Raji (cell line): ENCODE results near the gene CFAP221.

Experiments used
- POLR2A ChIP-seq: IDR thresholded peaks from 2 replicates; pipeline ENCODE4 v1.6.1; 2011; ENCODE audit warnings: low read depth, low read length, control low read depth; ENCODE audit not compliant: insufficient read depth

Gene CFAP221

DNA sequence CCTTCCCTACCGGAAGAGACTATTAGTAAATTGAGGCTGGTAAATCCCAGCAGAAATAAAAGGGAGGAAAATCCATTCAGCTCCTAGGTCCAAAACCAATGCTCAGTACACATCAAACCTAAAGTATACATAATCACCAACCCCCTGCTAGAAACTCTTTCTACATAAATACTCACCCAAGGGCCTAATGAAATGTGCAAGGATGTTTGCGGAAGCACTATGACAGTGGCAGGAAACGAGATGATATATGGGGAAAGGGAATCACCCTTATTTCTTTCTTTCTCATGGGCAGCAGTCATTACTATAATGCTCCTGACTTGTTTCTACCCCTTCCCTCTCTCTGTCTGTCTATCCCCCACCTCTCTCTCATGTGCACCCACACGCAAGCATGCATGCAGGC lies 18.6 kb upstream of the CFAP221 start:
- no peak for TF ChIP-seq POLR2A

DNA sequence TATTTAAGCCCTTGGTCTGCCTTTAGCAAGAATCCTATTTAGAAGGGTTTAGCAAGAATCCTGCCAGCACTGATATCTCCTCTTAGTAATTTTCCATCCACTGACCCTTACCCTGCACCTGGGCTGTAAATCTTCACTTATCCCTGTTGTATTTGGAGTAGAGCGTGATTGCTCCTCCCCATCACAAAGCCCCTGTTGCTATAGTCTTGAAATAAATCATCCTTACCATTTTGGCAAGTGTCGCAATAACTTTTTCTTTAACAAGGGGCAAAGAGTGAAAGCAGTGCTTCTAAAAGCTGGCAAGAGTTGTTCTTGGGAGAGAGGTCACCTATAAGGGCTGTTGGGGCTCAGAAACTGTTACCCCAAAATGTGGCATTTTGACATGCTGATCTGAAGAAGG lies 16.2 kb upstream of the CFAP221 start:
- no peak for TF ChIP-seq POLR2A

DNA sequence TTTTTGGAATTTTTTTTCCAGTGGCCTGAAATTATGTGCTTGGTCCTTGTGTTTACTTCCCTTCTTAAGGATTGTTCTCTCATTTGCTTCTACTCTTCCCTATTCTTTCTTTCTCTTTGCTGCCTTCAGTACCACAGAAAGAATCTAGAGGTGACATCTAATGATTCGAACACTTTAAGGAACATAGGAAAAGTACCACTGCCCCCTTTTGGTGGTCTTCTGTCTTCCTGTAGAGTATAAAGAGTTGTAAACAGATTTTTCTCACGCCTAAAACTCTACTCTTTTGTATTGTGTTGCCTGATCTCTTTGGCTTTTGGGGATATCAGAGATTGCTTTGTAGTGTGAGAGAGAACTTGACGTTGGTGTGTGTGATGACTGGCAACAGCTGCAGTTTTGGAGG lies 13.0 kb upstream of the CFAP221 start:
- TF ChIP-seq POLR2A = no peak

DNA sequence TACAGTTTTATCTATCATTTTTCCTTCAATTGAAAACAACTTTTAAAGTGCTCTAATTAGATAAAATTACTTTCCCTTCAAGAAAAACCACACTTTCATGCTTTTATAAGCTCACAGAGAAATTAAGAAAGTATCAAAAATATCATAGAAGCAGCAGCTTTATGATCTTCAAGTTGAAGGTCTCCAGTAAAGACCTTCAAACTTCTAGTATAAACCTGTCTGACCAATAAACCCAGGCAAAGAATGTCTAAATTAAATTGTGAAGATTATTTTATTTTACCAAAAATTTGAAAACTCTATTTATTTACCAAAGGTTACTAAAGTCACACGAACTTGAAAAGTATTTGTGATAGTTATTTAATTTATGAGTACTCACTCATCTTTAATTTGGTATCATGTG lies 10.7 kb upstream of the CFAP221 start:
- no peak for TF ChIP-seq POLR2A

DNA sequence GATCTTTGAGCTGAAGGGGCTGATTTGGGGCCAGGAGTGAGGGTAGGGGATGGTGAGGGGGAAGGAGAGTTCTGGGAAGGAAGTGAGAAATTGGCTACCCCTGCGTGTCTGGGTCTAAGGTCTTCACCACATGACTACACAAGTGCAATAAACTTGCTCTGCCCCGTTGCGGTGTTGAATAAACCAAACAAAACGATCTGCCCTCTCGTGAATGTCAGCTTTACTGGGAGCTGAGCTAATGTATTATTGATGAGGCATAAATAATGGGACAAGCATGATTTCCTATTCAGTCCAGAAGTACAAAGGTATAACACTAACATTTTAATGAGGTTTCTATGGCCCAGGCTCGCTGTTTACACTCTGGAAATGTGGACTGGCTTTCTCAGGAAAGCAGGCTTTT lies 8.0 kb upstream of the CFAP221 start:
- no peak for TF ChIP-seq POLR2A

DNA sequence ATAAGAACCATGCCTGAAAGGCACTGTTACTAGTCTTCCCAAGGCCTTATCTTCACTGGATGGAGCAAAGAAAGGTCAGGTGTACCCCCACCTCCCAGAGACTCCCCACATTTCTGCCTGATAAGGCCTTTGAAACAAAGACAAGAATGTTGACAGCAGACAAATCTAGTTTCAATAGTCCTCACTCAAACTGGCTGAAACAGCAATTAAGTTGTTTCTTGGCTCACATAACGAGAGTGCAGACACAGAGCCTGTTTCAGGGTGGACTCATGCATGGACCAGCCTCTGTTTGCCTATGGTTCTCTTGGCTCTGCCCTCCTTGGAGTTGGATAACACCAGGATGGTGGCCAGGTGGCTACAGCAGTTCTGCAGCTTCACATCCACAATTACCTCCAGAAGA lies 7.5 kb upstream of the CFAP221 start:
- TF ChIP-seq POLR2A = no peak

DNA sequence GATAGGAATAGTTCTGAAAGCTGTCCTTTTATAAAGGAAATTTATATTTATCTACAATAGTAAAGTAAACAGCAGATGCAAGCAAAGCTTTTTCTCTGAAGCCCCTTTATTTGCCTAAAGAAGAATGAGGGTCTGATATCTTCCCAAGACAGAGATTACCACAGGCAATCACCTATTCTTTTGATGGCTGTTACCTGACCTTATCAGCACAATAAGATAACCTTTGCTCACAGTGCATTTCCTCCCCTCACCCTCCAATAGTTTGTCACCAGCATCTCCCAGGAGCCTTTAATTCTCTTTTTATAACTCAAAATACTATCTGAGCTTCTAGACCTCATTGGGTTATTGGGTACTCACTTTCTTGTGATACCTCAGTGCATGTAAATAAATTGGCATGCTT lies 6.5 kb upstream of the CFAP221 start:
- no peak for TF ChIP-seq POLR2A

DNA sequence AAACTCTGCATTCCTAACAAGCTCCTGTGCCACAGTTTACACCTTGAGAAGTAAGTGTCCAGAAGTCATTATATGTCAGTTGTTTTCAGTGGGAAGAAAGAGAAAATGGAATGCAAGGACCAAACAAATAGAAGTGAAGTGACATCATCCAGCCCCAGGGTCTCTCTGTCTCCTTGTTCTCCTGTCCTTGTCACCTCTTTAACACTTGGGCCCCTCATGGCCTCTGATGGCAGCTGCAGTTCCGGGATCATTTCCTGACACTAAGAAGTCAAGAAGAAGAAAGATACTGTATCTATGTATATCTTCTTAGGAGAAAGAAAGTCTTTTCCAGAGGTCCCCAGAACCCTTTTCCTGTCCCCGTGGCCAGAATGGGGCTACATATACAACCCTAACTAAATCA lies 2.8 kb upstream of the CFAP221 start:
- no peak for TF ChIP-seq POLR2A

DNA sequence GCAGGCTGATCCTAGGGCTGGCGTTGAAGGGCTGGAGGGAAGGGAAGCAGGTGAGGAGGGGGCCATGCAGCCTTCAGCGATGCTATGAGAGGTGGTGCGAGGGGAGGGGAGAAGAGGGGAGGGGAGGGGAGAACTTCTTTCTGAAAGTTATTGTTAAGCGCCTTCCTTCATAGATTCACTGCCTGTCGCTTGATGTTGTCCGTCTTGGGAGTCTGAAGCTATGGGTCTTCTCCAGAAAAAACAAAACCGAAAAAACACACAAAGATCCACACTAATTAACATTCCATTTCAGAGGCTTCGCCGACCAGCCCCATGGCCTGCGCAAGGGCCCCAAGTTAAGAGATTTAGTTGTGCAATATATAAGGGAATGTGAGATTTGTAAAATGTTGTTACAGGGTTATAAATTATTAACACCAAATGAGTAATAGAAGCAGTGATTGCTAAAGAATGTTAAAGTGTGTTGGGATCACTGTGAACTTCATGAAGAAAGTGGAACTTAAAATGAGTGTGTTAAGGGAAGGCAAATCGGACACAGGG lies 758 bp downstream of the CFAP221 start:
- TF ChIP-seq POLR2A = no peak

DNA sequence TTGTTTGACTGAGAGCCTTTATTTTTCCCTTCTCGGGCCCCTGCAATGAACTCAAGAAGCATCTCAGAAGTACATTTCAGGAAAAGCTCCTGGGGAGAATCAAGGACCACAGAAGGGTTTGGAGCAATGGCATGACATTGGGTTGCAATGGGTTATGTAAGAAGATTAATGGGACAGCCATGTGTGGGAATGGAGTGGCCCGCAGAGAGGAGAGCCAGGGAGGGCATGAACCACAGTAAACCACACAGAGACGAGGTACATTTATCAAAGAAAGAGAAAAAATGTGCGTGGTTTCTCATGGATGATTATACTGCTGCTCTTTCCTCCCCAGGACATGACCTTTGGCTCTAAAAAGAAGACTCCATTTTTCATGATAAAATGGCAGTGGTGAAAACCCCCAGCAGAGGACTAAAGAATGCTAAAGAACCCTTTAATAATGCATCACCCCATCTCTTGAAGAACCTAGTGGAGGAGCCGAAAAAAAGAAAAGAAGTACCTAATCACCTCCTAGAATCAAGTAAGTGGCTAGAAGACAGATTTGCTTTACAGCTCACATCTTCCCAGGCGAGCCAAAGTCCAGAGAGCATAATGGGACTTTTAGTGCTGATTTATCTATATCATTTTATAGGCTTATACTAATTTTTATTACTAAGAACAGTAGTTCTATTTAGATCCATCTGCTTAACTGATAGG lies 1.7 kb downstream of the CFAP221 start:
- no peak for TF ChIP-seq POLR2A

DNA sequence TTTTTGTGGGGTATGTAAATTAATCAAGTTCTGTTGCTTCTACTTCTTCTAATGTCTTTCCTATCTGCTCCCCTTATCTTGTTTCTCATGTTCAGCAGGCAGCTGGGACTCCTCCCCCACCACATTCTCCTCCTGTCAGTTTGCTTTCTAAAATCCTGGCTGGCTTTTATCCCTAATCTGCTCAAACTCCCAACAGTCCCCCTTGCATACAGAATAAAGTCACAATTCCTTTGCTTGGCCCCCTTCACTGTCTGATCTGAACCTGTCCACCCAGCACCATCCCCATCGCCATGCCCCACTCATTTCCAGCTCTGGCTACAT lies 2.2 kb downstream of the CFAP221 start:
- no peak for TF ChIP-seq POLR2A

DNA sequence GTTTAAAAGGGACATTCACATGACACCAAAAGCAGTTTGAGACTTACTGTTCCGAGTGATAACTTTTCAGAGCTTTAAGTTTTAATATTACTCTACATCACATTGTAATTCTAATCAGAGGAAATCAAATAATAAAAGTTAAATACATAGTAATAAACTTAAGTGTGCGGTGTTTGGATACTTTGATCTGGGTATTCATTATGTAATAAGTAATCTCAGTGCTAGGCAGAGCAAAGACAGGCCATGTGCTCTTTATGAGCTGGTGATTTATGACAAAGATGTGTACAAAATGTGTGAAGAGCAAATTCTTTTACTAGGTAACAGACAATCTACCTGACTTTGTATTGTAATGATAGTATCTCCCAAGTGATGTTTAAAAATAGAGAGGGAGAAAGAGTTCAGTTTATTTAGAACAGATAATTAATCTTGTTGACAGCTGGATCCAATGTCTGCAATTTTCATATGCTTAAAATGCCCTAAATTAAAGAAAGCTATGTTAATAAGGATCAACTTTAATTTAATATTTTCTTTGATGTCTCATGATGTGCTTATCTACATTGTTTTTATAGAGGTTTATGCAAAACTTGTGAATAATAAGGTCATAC lies 4.4 kb downstream of the CFAP221 start:
- no peak for TF ChIP-seq POLR2A

DNA sequence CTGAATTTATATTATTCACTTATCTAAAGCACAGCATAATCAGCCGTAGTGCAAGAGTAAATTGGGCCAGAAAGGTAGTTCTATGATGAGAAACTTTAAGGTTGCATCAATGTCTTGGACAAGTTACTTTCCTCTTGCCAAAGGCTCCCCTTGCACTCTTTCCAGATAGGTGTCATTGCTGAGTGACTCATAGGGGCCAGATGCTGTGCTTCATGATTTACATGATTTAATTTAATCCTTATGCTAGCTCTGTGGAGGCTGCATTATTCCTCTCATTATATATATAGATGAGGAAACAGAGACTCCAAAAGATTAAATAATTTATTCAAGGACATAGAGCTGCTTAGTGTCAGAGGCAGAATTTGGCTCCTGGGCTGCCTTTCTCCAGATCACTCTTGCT lies 5.0 kb downstream of the CFAP221 start:
- TF ChIP-seq POLR2A = no peak

DNA sequence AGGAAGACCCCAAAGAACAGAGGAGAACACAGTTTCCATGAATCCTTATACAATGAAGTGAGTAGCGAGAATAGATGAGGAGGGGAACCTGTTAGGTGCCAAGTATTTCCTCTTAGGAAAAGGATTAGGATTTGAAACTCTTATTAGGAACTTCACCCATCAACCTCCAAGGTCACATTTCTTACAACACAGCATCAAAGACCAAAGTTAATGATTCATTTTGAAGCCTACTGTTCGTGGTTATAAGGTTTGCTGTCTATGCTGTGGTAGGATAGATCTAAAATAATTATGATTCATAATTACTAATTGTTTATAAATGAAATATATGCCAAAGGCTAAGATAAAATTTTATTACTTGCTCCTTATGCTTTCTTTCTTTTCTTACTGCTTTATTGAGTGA lies 6.1 kb downstream of the CFAP221 start:
- TF ChIP-seq POLR2A = no peak

DNA sequence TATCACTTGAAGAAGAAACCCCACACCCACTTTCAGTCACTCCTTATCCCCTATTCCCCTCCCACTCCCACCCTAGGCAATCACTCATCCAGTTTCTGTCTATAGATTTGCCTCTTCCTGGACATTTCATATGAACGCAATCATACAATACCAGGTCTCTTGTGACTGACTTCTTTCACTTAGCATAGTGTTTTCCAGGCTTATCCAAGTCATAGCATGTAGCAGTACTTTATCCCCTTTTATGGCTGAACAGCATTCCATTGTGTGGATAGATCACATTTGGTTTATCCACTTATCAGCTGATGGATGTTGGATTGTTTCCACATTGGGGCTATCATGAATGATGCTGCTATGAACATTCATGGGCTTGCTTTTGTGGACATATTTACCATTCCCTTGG lies 6.6 kb downstream of the CFAP221 start:
- TF ChIP-seq POLR2A = no peak

DNA sequence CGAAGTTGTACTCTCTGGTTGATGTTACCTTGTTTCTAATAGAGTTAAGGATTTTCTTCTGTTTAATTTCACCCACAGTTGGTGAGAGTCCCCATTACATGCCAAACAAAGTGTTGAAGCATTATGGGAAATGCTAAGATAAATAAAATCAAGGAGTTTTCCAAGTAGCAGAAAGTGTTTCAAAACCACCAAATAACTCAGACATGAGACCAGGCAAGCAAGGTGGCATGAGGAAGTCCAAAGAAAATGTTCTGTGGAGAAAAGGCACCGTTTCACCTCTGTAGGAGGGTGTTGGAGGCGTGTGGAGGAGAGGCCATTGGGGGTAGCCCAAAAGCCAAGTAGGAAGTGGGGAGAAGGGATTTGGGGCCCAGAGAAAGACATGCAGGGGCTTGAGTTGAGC lies 8.7 kb downstream of the CFAP221 start:
- TF ChIP-seq POLR2A = no peak
